Measurements from ENCODE around the gene NAA80. TPM values are rescaled to one million over a fixed set of nuclear protein-coding genes. Genes with fewer than 3 reads are reported as not detected.

NAA80 gene
- total RNA-seq, 6 experiments from 2014 or later = 8.5 to 13.4 (median 10.7) TPM

GRCh38 chr3:50323092-50323600 lies 23.9 kb upstream of the NAA80 start:
- peak overlapping the region; percentile 47 for H3K27ac Mint-ChIP-seq
- peaks cover 4% of the 10 kb centered on the region for H3K27me3 Mint-ChIP-seq (ENCODE audit: insufficient read depth)
- H3K4me1 Mint-ChIP-seq (ENCODE audit: low read depth) = peaks cover 17% of the 10 kb centered on the region
- TF ChIP-seq, protein P1, sequence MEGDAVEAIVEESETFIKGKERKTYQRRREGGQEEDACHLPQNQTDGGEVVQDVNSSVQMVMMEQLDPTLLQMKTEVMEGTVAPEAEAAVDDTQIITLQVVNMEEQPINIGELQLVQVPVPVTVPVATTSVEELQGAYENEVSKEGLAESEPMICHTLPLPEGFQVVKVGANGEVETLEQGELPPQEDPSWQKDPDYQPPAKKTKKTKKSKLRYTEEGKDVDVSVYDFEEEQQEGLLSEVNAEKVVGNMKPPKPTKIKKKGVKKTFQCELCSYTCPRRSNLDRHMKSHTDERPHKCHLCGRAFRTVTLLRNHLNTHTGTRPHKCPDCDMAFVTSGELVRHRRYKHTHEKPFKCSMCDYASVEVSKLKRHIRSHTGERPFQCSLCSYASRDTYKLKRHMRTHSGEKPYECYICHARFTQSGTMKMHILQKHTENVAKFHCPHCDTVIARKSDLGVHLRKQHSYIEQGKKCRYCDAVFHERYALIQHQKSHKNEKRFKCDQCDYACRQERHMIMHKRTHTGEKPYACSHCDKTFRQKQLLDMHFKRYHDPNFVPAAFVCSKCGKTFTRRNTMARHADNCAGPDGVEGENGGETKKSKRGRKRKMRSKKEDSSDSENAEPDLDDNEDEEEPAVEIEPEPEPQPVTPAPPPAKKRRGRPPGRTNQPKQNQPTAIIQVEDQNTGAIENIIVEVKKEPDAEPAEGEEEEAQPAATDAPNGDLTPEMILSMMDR (IDR thresholded peaks at IDR 0.05) = no peak
- no peaks in the 10 kb centered on the region for H3K9me3 Mint-ChIP-seq
- H3K36me3 Mint-ChIP-seq (ENCODE audit: low read depth) = peaks cover 2% of the 10 kb centered on the region; the same call in 1 of the 2 replicates
- DNase-seq = no peak
- no peak overlapping the region for H3K4me3 Mint-ChIP-seq

DNA sequence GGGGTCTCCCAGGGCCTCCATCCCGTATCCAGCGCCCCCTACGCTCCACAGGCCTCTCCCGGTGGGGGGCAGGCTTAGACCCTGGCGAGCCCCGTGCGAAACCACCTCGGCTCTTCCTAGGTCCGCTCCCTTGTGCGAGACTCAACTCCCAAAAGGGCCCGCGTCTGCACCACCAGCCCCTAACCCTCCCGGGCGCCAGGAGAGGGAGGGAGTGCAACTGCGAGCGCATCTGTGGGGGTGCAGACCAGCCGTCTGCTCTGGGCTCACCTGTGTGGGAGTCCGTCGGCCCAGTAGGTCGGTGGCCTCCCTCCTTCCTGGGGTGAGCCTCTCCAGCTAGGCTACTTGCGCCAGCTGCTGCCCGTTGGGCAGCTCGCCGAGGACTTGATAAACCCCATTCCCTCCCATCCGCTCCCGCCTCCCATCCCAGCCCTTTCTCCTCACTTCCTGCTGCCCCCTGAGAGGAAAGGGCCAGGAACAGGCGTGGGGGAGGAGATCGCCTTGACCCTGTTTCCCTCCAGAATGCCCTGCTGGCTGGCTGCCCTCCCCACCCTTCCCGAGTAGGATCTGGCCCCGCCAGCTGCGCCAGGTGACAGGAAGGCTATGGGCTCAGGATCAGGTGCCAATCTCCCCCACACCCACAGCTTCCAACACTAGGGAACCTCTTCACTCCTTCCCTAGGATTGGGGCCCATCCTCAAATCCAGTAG lies 23.3 kb upstream of the NAA80 start, which contains the start of gene HYAL2:
HYAL2 (minus strand) TSS at position 360 of the 706 bp plus-strand sequence. CDS start 2,256 bp downstream, outside the sequence.
- peaks cover 17% of the 10 kb centered on the region for H3K4me1 Mint-ChIP-seq (ENCODE audit: low read depth)
- peak within 1 kb of the TSS; percentile 98 for H3K27ac Mint-ChIP-seq
- no peak for DNase-seq
- peak within 1 kb of the TSS; percentile 88 for H3K4me3 Mint-ChIP-seq
- H3K36me3 Mint-ChIP-seq (ENCODE audit: low read depth) = no peaks in the 10 kb centered on the region; the same call in 1 of the 2 replicates
- no peaks in the 10 kb centered on the region for H3K9me3 Mint-ChIP-seq
- peaks cover 2% of the 10 kb centered on the region for H3K27me3 Mint-ChIP-seq (ENCODE audit: insufficient read depth)
- TF ChIP-seq, protein P1 (IDR thresholded peaks at IDR 0.05) = no peak

DNA sequence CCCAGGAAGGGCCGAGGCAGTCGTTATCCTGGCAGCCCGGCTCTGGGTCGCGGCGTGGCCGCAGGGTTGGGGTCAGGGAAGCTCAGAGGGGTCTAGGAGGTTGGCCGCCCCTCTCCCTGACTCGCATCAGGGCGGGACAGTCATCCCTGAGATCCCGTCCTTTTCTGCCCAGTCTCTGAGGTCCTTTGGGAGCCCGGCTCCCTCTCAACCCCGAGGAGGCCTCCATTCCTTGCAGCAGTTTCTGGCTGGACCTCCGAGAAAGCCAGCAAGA lies 22.8 kb upstream of the NAA80 start:
- TF ChIP-seq, protein P1 (IDR thresholded peaks at IDR 0.05) = no peak
- Mint-ChIP-seq H3K27me3 (ENCODE audit: insufficient read depth) (peaks cover 2% of the 10 kb centered on the region), H3K36me3 (ENCODE audit: low read depth) (no peaks in the 10 kb centered on the region; the same call in 1 of the 2 replicates), H3K27ac (no peak overlapping the region), H3K4me3 (peak overlapping the region; percentile 88; the same call in 1 of the 2 replicates), H3K4me1 (ENCODE audit: low read depth) (peaks cover 17% of the 10 kb centered on the region), H3K9me3 (no peaks in the 10 kb centered on the region)
- no peak for DNase-seq

DNA sequence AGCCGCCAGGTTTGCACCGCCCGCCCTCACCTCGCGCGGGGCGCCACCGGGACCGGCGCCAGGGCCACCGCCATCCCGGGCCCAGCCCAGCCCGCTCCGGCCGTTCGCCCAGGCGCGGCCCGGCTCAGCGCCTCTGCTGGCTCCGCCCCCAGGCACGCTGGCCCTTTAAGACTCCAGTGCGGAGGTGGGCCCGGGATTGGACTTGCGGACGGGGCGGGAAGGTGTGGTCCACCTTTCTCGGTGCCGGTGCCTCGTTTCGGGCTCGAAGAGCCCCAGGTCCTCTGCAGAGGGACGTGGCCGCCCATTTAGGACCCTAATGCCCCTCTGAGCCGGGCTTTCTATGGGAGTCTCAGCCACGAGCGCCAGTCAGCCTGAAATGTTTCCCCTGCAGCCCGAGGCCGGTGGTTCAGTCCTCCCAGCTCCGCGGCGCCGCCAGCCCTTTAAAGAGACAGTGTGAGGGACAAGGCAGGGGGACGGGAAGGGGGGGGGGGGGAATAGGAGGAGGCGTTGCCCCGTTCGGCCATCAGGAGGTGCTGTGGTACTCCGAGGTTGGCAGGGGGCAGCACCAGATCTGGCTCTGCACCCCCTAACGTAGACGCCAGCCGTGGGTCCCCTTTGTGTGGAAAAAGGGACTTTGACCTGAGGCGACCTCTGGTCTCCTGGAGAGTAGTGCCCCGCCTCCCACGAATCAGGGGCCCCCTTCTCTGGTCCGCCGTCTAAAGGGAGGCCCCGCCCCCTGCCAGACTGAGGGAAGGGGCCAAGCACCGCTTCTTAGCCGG lies 22.3 kb upstream of the NAA80 start:
- peak; percentile 77 for DNase-seq
- H3K27ac Mint-ChIP-seq = peak overlapping the region; percentile 98
- H3K9me3 Mint-ChIP-seq = no peaks in the 10 kb centered on the region
- peaks cover 2% of the 10 kb centered on the region for H3K27me3 Mint-ChIP-seq (ENCODE audit: insufficient read depth)
- peaks cover 18% of the 10 kb centered on the region for H3K4me1 Mint-ChIP-seq (ENCODE audit: low read depth)
- peak overlapping the region; percentile 88 for H3K4me3 Mint-ChIP-seq
- TF ChIP-seq, protein P1 (IDR thresholded peaks at IDR 0.05) = peak; percentile 67
- H3K36me3 Mint-ChIP-seq (ENCODE audit: low read depth) = peaks cover 3% of the 10 kb centered on the region

GRCh38 chr3:50320853-50321335 lies 21.7 kb upstream of the NAA80 start:
- Mint-ChIP-seq H3K9me3 (no peaks in the 10 kb centered on the region), H3K27ac (peak overlapping the region; percentile 71), H3K4me3 (peak overlapping the region; percentile 93), H3K4me1 (ENCODE audit: low read depth) (peaks cover 21% of the 10 kb centered on the region), H3K36me3 (ENCODE audit: low read depth) (peaks cover 7% of the 10 kb centered on the region), H3K27me3 (ENCODE audit: insufficient read depth) (peaks cover 2% of the 10 kb centered on the region)
- no peak for DNase-seq
- TF ChIP-seq, protein P1 (IDR thresholded peaks at IDR 0.05) = no peak

Measured in HFFc6 (cell line).